SK-N-SH (cell line): ENCODE measurements around the gene OR10A4. TPM values are rescaled to one million over a fixed set of nuclear protein-coding genes. Genes with fewer than 3 reads are reported as not detected.

Source experiments
- CTCF ChIA-PET: fragments of 300-600, 350-600 bp; formaldehyde crosslinking; extraction: SDS; loops from one replicate; lab custom pipeline; 2021; lab: Yijun Ruan, JAX
- POLR2A ChIA-PET: fragments of 350-600 bp; sonication (Branson Sonifier 250); formaldehyde crosslinking; extraction: SDS; loops from one replicate; lab custom pipeline; 2020; ENCODE audit warnings: antibody characterized with exemption, inconsistent platforms; lab: Yijun Ruan, JAX
- DNase-seq: peaks from one replicate; pipeline ENCODE4 v3.0.0; 2012
- H2AFZ ChIP-seq: fragments of 200-600 bp; sonication (generic); 2 replicates; pipeline ENCODE4 v1.8.1; 2016; ENCODE audit warnings: antibody characterized with exemption, mild to moderate bottlenecking, low read depth
- H3F3A ChIP-seq: fragments of 200-600 bp; sonication (generic); replicated peaks from 2 replicates; pipeline ENCODE3; 2016; ENCODE audit warnings: antibody characterized with exemption, mild to moderate bottlenecking; ENCODE audit not compliant: insufficient read depth
- H3K27ac ChIP-seq, 2 experiments: fragments of 200-500 bp in 1 of 2; fragments of 200-600 bp in 1 of 2; sonication (Bioruptor generic) in 1 of 2; sonication (generic), shearing (Covaris generic) in 1 of 2; 2 replicates each; pipeline versions ENCODE4 v1.5.1 to v1.6.1; 2014 to 2016; ENCODE audit warnings: low read depth in 2 of 2, inconsistent platforms in 1 of 2, low read length in 1 of 2, mild to moderate bottlenecking in 1 of 2, mixed read lengths in 1 of 2
- H3K27me3 ChIP-seq: fragments of 200-600 bp; sonication (generic), shearing (Covaris generic); 2 replicates; pipeline ENCODE4 v1.6.1; 2016; ENCODE audit warnings: mixed run types; ENCODE audit not compliant: insufficient read depth
- H3K36me3 ChIP-seq, 2 experiments: fragments of 200-500 bp in 1 of 2; fragments of 200-600 bp in 1 of 2; sonication (Bioruptor generic) in 1 of 2; sonication (generic) in 1 of 2; replicated peaks in 1 of 2; 2 replicates each; pipeline versions ENCODE3 to v1.5.1; 2014 to 2016; ENCODE audit warnings: low read length in 1 of 2, mild to moderate bottlenecking in 1 of 2; ENCODE audit not compliant: insufficient read depth in 2 of 2, control insufficient read depth in 1 of 2
- H3K4me1 ChIP-seq, 2 experiments: fragments of 200-500 bp in 1 of 2; fragments of 200-600 bp in 1 of 2; sonication (Bioruptor generic) in 1 of 2; sonication (generic), shearing (Covaris generic) in 1 of 2; 2 replicates each; pipeline versions ENCODE4 v1.5.1 to v1.6.1; 2014 to 2016; ENCODE audit warnings: low read depth in 1 of 2, low read length in 1 of 2, mixed run types in 1 of 2; ENCODE audit not compliant: insufficient read depth in 2 of 2, control insufficient read depth in 1 of 2
- H3K4me2 ChIP-seq: fragments of 200-600 bp; sonication (generic), shearing (Covaris generic); 2 replicates; pipeline ENCODE4 v1.6.1; 2017; ENCODE audit warnings: mixed run types
- H3K4me3 ChIP-seq, 2 experiments: fragments of 200-500 bp in 1 of 2; fragments of 200-600 bp in 1 of 2; sonication (Bioruptor generic) in 1 of 2; sonication (generic), shearing (Covaris generic) in 1 of 2; 2 replicates each; pipeline versions ENCODE4 v1.5.1 to v1.8.1; 2014 to 2016; ENCODE audit warnings: low read depth in 2 of 2, inconsistent platforms in 1 of 2, low read length in 1 of 2, mild to moderate bottlenecking in 1 of 2, mixed read lengths in 1 of 2, moderate library complexity in 1 of 2
- H3K79me2 ChIP-seq: fragments of 200-600 bp; sonication (generic); 2 replicates; pipeline ENCODE4 v1.8.1; 2017; ENCODE audit warnings: mild to moderate bottlenecking; ENCODE audit not compliant: insufficient read depth
- H3K9ac ChIP-seq: fragments of 200-600 bp; sonication (generic); 2 replicates; pipeline ENCODE4 v1.6.1; 2017; ENCODE audit warnings: mixed run types
- H3K9me2 ChIP-seq: fragments of 200-600 bp; sonication (generic); 2 replicates; pipeline ENCODE4 v1.6.1; 2017; ENCODE audit warnings: mixed run types
- H3K9me3 ChIP-seq: fragments of 200-600 bp; sonication (generic); 2 replicates; pipeline ENCODE4 v1.6.1; 2017; ENCODE audit warnings: mixed run types, mild to moderate bottlenecking, moderate library complexity
- H4K20me1 ChIP-seq: fragments of 200-600 bp; sonication (generic); 2 replicates; pipeline ENCODE4 v1.6.1; 2017; ENCODE audit warnings: mild to moderate bottlenecking, mixed run types; ENCODE audit not compliant: insufficient read depth
- CHD2 ChIP-seq: fragments of 150-350 bp; IDR thresholded peaks from 2 replicates; pipeline ENCODE4 v1.6.1; 2018; ENCODE audit warnings: low read length; ENCODE audit not compliant: partially characterized antibody
- EP300 ChIP-seq, 2 experiments: IDR thresholded peaks; 2 replicates each; pipeline versions ENCODE4 v1.4.0 to v1.6.1; 2012; ENCODE audit warnings: borderline replicate concordance in 1 of 2, low read depth in 1 of 2, low read length in 1 of 2
- FOSL2 ChIP-seq: IDR thresholded peaks from 2 replicates; pipeline ENCODE4 v1.4.0; 2012; ENCODE audit warnings: low read depth, mild to moderate bottlenecking, moderate library complexity, borderline replicate concordance
- FOXJ3 ChIP-seq: sonication (generic); formaldehyde crosslinking; IDR thresholded peaks from 2 replicates; pipeline ENCODE4 v1.5.1; 2020; ENCODE audit warnings: mild to moderate bottlenecking, missing genetic modification reagents
- FOXM1 ChIP-seq: IDR thresholded peaks from 2 replicates; pipeline ENCODE4 v1.4.0; 2012; ENCODE audit warnings: low read depth, mild to moderate bottlenecking
- GATA2 ChIP-seq: sonication (generic); formaldehyde crosslinking; IDR thresholded peaks from 2 replicates; pipeline ENCODE4 v1.5.0; 2020; ENCODE audit warnings: mild to moderate bottlenecking, missing genetic modification reagents
- IRF3 ChIP-seq: fragments of 150-350 bp; IDR thresholded peaks from 2 replicates; pipeline ENCODE4 v1.6.1; 2016; ENCODE audit warnings: mild to moderate bottlenecking, low read depth, low read length
- JUND ChIP-seq: IDR thresholded peaks from 2 replicates; pipeline ENCODE4 v1.4.0; 2012
- MXI1 ChIP-seq: IDR thresholded peaks from 2 replicates; pipeline ENCODE4 v1.6.1; 2012; ENCODE audit warnings: mild to moderate bottlenecking, low read depth, low read length, improper control_type of control experiment
- NFIC ChIP-seq: IDR thresholded peaks from 2 replicates; pipeline ENCODE4 v1.4.0; 2012; ENCODE audit warnings: borderline replicate concordance
- RCOR1 ChIP-seq: fragments of 150-350 bp; IDR thresholded peaks from 2 replicates; pipeline ENCODE4 v1.6.1; 2017; ENCODE audit warnings: antibody characterized with exemption, low read length
- TAF1 ChIP-seq: IDR thresholded peaks from 2 replicates; pipeline ENCODE4 v1.6.1; 2012; ENCODE audit warnings: low read depth, mild to moderate bottlenecking, low read length, moderate library complexity, borderline replicate concordance
- TCF12 ChIP-seq: IDR thresholded peaks from 2 replicates; pipeline ENCODE4 v1.4.0; 2012
- USF2 ChIP-seq: fragments of 150-350 bp; IDR thresholded peaks from 2 replicates; pipeline ENCODE4 v1.6.1; 2017; ENCODE audit warnings: antibody characterized with exemption, low read length, low read depth, borderline replicate concordance
- YY1 ChIP-seq: IDR thresholded peaks from 2 replicates; pipeline ENCODE4 v1.4.0; 2012; ENCODE audit warnings: low read depth, mild to moderate bottlenecking
- WGBS: methylation state at CpG from one replicate; pipeline ENCODE4 v1.1.6; 2017; ENCODE audit warnings: low lambda C conversion rate; 5-methylcytosine and 5-hydroxymethylcytosine counted together
- polyA plus RNA-seq, 3 experiments: library from polyadenylated mRNA; depleted of rRNA; stranded (reverse); fragments of >200 nt; gene quantifications; 2 replicates each; pipeline ENCODE4 v1.2.3, GENCODE V29; 2012

Gene OR10A4
- polyA plus RNA-seq, 1 of the 3 experiments (the other 2 are of a cell fraction), result not detected

DNA sequence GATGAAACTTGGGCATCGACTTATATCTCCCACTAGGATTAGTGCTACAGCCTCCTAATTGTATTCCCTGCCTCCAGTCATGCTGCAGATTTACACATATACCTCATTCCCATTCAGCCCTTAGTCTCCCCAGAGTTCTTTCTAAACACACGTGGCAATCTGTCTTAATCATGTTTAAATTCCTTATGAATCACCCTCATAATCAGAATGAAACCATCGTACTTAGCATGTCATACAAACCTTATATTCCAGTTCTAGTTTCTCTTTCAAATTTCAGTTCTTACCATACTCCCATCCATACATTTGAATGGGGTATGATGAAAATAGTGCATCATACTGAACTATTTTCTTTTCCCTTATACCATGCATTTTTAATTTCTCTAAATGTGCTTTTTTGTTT, 19.6 kb upstream of the OR10A4 start (continued):
- TF ChIP-seq EP300 (IDR thresholded peaks at IDR 0.05; ENCODE audit: borderline replicate concordance in 1 of 2, low read depth in 1 of 2, low read length in 1 of 2) (no peak), IRF3 (no peak), JUND (no peak)
- TF ChIP-seq, all 33 proteins: peak for 0

DNA sequence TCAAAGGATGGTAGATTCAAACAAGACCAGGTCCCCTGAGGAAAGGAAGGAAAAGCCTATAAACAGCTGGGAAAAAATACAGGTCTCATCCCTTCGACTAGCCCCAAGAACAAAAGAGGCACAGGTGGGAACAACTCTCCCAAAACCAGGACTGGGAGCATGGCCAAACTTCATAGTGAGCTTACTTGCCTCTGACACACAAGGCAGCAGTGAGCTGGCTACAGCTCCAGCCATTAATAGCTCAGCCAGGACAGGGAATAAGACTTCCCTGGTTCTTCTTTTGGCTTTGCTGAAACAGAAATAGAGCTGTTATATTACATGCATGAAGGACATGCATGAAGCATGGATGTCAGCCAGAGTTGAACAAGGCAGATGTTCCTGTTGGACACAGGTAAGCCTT, 13.5 kb upstream of the OR10A4 start, which contains the start of gene OR10A2:
Gene OR10A2, plus strand, starts transcription at position 97 of the 400 bp plus-strand sequence. CDS start 6,698 bp downstream, outside the sequence.
- H3K36me3 ChIP-seq, result no peaks in the 10 kb centered on the region
- TF ChIP-seq GATA2 (CRISPR knock-in tag) (no peak), TCF12 (no peak), MXI1 (no peak), NFIC (no peak), FOXJ3 (CRISPR knock-in tag) (no peak), RCOR1 (no peak), CHD2 (no peak), USF2 (no peak), TAF1 (no peak), YY1 (no peak), FOXM1 (no peak)
- H3K4me1 ChIP-seq, result no peaks in the 10 kb centered on the region
- H3K79me2 ChIP-seq, result no peaks in the 10 kb centered on the region
- H3K9me3 ChIP-seq, result no peaks in the 10 kb centered on the region
- no peaks in the 10 kb centered on the region for H3K27me3 ChIP-seq
- no peak for DNase-seq
- H3K9me2 ChIP-seq, result no peaks in the 10 kb centered on the region
- no peak within 1 kb of the TSS for H3K4me3 ChIP-seq
- CTCF ChIA-PET, result interaction anchor here (0.9 kb wide), 1 partner anchor 108 kb away, joined by 3 read pairs; no protein-coding TSS in a partner anchor
- no peaks in the 10 kb centered on the region for H4K20me1 ChIP-seq
- no peak within 1 kb of the TSS for H2AFZ ChIP-seq
- POLR2A ChIA-PET, result no interaction called here
- no peak within 1 kb of the TSS for H3K9ac ChIP-seq
- H3F3A ChIP-seq, result no peaks in the 10 kb centered on the region
- WGBS, result 10% methylated on average over 1 of the region's 1 CpG
- no peak within 1 kb of the TSS for H3K27ac ChIP-seq
- H3K4me2 ChIP-seq, result no peak within 1 kb of the TSS

GRCh38 chr11:6864438-6864837, 12.0 kb upstream of the OR10A4 start:
- no peaks in the 10 kb centered on the region for H3F3A ChIP-seq
- H3K4me1 ChIP-seq, result no peaks in the 10 kb centered on the region
- no peak overlapping the region for H3K27ac ChIP-seq
- no peaks in the 10 kb centered on the region for H3K9me2 ChIP-seq
- no peaks in the 10 kb centered on the region for H3K79me2 ChIP-seq
- no peaks in the 10 kb centered on the region for H4K20me1 ChIP-seq
- H3K9ac ChIP-seq, result no peak overlapping the region
- H3K36me3 ChIP-seq, result no peaks in the 10 kb centered on the region
- ChIA-PET CTCF (interaction anchor here (0.6 to 1.0 kb wide), 3 partner anchors 52 to 843 kb away, joined by 3 read pairs; partner anchors contain the start of gene ZNF215), POLR2A (no interaction called here)
- H2AFZ ChIP-seq, result no peak overlapping the region
- H3K4me3 ChIP-seq, result no peak overlapping the region
- DNase-seq, result no peak
- no peaks in the 10 kb centered on the region for H3K9me3 ChIP-seq
- no peak overlapping the region for H3K4me2 ChIP-seq
- TF ChIP-seq FOSL2 (no peak), USF2 (no peak), RCOR1 (no peak)
- WGBS, result 0% methylated on average over 1 of the region's 1 CpG
- H3K27me3 ChIP-seq, result no peaks in the 10 kb centered on the region
